ENCODE data around the gene TMEM201.
A peak's percentile ranks its signal among the peaks of the same experiment; 100 is the strongest.

TMEM201 gene

GRCh38 chr1:9626201-9626608, 37.5 kb downstream of the TMEM201 start:
- TF ChIP-seq CTCF (IDR thresholded peaks at IDR 0.05; ENCODE audit: borderline replicate concordance, insufficient read depth, low read depth, low read length) = no peak
- peak overlapping the region; percentile 18 for H3K4me3 ChIP-seq (ENCODE audit: low read depth, low read length)

- H3K4me3 ChIP-seq (ENCODE audit: low read depth, low read length) = peak overlapping the region; percentile 86
- no peak for TF ChIP-seq CTCF (IDR thresholded peaks at IDR 0.05; ENCODE audit: borderline replicate concordance, insufficient read depth, low read depth, low read length)
Observed at GRCh38 chr1:9628541-9629444, 40.1 kb downstream of the TMEM201 start.

GRCh38 chr1:9629445-9630201, 40.9 kb downstream of the TMEM201 start:
- H3K4me3 ChIP-seq (ENCODE audit: low read depth, low read length) = peak overlapping the region; percentile 86
- TF ChIP-seq CTCF (IDR thresholded peaks at IDR 0.05; ENCODE audit: borderline replicate concordance, insufficient read depth, low read depth, low read length) = no peak

GRCh38 chr1:9630331-9631111, 41.8 kb downstream of the TMEM201 start:
- no peak for TF ChIP-seq CTCF (IDR thresholded peaks at IDR 0.05; ENCODE audit: borderline replicate concordance, insufficient read depth, low read depth, low read length)
- H3K4me3 ChIP-seq (ENCODE audit: low read depth, low read length) = peak overlapping the region; percentile 86

- no peak overlapping the region for H3K4me3 ChIP-seq (ENCODE audit: low read depth, low read length)
- TF ChIP-seq CTCF (IDR thresholded peaks at IDR 0.05; ENCODE audit: borderline replicate concordance, insufficient read depth, low read depth, low read length) = no peak
Observed at GRCh38 chr1:9631613-9632012, 42.9 kb downstream of the TMEM201 start.

GRCh38 chr1:9633493-9633892, 44.8 kb downstream of the TMEM201 start:
- TF ChIP-seq CTCF (IDR thresholded peaks at IDR 0.05; ENCODE audit: borderline replicate concordance, insufficient read depth, low read depth, low read length) = no peak
- H3K4me3 ChIP-seq (ENCODE audit: low read depth, low read length) = no peak overlapping the region

Data from GM12875 (cell line).